SIG-M5 (cell line): Measurements from ENCODE around the gene MBLAC1.
A peak's percentile ranks its signal among the peaks of the same experiment; 100 is the strongest.
"Not testable (repeated sequence)": the region's sequence is repeated elsewhere in the genome, so short reads cannot be mapped to it uniquely, and the experiment has no call there.

ENCODE experiments used
- DNase-seq: peaks from one replicate; lab custom pipeline; 2025; lab: John Stamatoyannopoulos, UW

The MBLAC1 gene

GRCh38 chr7:100124301-100125230 is 2.2 kb upstream of the MBLAC1 start:
- no peak for DNase-seq

- no peak for DNase-seq
These were observed 382 bp upstream of the MBLAC1 start for GRCh38 chr7:100126239-100126930.

GRCh38 chr7:100127866-100128636 is 1.3 kb downstream of the MBLAC1 start:
- DNase-seq: no peak

- DNase-seq: no peak
These were observed 1.8 kb downstream of the MBLAC1 start for GRCh38 chr7:100128637-100128963.

GRCh38 chr7:100130220-100130607 is 3.4 kb downstream of the MBLAC1 start:
- not testable (repeated sequence) for DNase-seq

- no peak for DNase-seq
These were observed 4.1 kb downstream of the MBLAC1 start for GRCh38 chr7:100130608-100131453.

GRCh38 chr7:100132126-100132525 is 5.4 kb downstream of the MBLAC1 start:
- DNase-seq: no peak

GRCh38 chr7:100132697-100133151 is 6.0 kb downstream of the MBLAC1 start:
- DNase-seq: no peak

GRCh38 chr7:100137851-100138760 is 11.3 kb downstream of the MBLAC1 start:
- no peak for DNase-seq

GRCh38 chr7:100141555-100141949 is 14.8 kb downstream of the MBLAC1 start:
- no peak for DNase-seq

- no peak for DNase-seq
These were observed 15.7 kb downstream of the MBLAC1 start for GRCh38 chr7:100142461-100142860.

- not testable (repeated sequence) for DNase-seq
These were observed 19.6 kb downstream of the MBLAC1 start for GRCh38 chr7:100146350-100146749.

GRCh38 chr7:100147278-100147677 is 20.5 kb downstream of the MBLAC1 start:
- DNase-seq: no peak

- DNase-seq: no peak
These were observed 21.4 kb downstream of the MBLAC1 start for GRCh38 chr7:100148225-100148558.

GRCh38 chr7:100148559-100149328 is 22.0 kb downstream of the MBLAC1 start, which contains the start of gene LAMTOR4:
LAMTOR4 (plus strand) TSS chr7:100148918; CDS start chr7:100148973, 55 bp downstream.
- peak; percentile 88 for DNase-seq

- peak; percentile 67 for DNase-seq
These were observed 25.6 kb downstream of the MBLAC1 start for GRCh38 chr7:100152404-100152803.

- DNase-seq: no peak
These were observed 26.3 kb downstream of the MBLAC1 start for GRCh38 chr7:100152937-100153666.

GRCh38 chr7:100153708-100154535 is 27.2 kb downstream of the MBLAC1 start:
- DNase-seq: no peak
